ENCODE results near the gene EGFL7. TPM values are rescaled to one million over a fixed set of nuclear protein-coding genes. Genes with fewer than 3 reads are reported as not detected.

Gene EGFL7
- total RNA-seq, 2 donors from 2014 or later = 0.36 to 0.52 TPM

DNA sequence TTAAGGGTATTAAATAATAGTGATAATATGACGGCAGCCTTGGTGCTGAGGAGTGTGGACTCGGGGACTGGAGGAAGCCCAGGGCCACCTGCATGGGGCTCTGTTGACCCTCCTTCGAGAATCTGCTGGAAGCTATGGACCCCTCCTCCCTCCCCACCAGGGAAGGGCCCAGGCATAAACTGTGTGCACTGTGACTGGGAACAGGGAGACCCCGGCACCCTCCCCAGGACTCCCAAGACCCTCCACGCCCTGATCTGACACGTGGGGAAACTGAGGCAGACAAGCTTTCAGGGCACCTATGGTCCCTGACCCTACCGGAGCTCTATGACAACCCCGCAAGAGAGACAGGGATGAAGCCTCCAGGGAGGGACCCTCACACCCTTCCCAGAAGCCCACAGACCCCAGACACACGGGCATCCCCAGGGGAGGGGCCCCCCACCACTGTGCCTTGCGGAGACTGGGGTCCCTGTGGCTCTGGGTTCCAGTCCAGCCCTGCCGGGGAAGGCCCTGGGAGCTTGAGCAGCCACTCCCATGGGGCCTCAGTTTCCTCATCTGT, 6.5 kb upstream of the EGFL7 start:
- Mint-ChIP-seq H3K27me3 (peaks cover 12 to 17% of the 10 kb centered on the region in 2 donors), H3K9me3 (no peaks in the 10 kb centered on the region), H3K36me3 (no peaks in the 10 kb centered on the region), H3K4me1 (ENCODE audit: low read depth in 2 of 2) (peaks cover 0 to 4% of the 10 kb centered on the region in 2 donors), H3K27ac (no peak overlapping the region), H3K4me3 (no peak overlapping the region)
- DNase-seq (ENCODE audit: low spot score) (peak; percentile 28), ATAC-seq (no peak)

DNA sequence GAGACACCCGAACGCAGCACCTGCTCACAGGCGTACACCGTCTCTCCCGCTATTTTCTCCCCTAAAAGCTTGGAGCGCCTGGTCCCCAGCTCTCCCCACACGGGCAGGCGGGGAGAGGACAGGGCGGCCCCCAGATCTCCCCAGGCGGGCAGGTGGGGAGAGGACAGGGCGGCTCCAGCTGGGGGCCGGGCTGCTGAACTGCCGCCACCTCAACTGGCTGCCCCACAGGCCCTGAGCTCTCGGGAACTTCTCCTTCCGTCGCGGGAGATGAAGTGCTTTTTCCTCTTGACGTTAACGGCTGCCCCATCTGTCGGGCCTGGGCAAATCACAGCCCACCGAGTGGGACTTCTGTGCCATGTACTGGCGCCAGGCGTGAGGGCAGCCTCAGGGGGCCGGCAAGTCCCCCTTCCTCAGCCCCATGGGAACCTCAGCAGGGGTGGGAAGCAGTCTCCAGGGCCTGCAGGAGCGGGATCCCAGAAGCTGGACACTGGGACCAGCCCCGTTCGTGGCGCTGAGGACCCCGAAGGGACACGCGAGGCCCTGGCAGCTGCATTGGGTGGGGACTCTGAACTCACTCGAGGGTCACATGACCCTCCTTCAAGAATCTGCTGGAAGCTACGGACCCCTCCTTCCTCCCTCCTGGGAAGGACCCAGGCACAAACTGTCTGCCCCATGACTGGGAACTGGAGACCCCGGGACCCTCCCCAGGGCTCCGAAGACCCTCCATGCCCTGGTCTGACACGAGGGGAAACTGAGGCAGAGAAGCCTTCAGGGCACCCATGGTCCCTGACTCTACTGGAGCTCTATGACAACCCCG, 5.7 kb upstream of the EGFL7 start:
- Mint-ChIP-seq H3K9me3 (no peaks in the 10 kb centered on the region), H3K27me3 (peaks cover 12 to 17% of the 10 kb centered on the region in 2 donors), H3K36me3 (no peaks in the 10 kb centered on the region), H3K27ac (no peak overlapping the region), H3K4me1 (ENCODE audit: low read depth in 2 of 2) (peaks cover 0 to 4% of the 10 kb centered on the region in 2 donors), H3K4me3 (no peak overlapping the region)
- ATAC-seq (no peak), DNase-seq (ENCODE audit: low spot score) (peak; percentile 42)

DNA sequence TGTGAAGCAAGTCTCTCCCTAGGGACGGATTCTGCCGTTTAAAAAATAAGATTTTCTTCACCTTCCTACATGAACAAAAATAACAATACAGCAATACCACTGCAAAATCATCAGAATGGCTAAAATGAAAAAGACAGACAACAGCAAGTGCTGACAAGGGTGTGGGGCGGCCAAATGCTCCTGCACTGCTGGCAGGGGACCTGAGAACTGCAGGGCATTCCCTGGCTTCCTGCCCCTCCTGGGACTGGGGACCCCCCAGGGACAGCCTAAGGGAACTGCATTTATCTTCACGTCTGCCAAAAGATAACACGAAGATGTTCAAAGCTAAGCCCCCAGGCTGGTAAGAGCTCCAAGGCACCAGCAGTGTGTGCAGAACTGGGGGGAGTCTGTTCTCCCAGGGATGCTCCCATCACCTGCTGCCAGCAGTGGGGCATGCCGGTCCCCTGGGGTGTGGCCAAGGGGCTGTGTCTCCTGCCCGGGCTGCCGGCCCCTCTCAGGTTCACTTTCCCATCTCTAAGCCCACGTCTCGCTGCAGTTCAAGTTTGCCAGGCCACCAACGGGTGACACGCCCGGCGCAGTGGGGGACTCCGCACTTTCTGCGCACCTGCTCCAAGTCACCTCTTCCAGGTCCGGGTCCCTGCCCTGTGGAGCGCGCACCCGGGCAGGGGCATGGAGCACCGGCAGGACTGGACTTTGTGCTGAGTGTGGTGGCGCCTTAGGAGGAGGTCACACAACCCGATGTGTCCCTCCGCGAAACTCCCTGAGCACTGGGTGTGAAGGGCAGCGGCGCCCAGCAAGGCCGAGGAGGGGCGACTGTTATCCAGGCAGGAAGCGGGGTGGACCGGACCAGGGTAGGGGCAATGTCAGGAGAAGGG, 4.5 kb upstream of the EGFL7 start:
- Mint-ChIP-seq H3K9me3 (no peaks in the 10 kb centered on the region), H3K36me3 (no peaks in the 10 kb centered on the region), H3K27ac (no peak overlapping the region), H3K4me1 (ENCODE audit: low read depth in 2 of 2) (peaks cover 0 to 4% of the 10 kb centered on the region in 2 donors), H3K27me3 (peaks cover 12% of the 10 kb centered on the region in 2 donors), H3K4me3 (no peak overlapping the region)
- ATAC-seq (no peak), DNase-seq (ENCODE audit: low spot score) (no peak)

DNA sequence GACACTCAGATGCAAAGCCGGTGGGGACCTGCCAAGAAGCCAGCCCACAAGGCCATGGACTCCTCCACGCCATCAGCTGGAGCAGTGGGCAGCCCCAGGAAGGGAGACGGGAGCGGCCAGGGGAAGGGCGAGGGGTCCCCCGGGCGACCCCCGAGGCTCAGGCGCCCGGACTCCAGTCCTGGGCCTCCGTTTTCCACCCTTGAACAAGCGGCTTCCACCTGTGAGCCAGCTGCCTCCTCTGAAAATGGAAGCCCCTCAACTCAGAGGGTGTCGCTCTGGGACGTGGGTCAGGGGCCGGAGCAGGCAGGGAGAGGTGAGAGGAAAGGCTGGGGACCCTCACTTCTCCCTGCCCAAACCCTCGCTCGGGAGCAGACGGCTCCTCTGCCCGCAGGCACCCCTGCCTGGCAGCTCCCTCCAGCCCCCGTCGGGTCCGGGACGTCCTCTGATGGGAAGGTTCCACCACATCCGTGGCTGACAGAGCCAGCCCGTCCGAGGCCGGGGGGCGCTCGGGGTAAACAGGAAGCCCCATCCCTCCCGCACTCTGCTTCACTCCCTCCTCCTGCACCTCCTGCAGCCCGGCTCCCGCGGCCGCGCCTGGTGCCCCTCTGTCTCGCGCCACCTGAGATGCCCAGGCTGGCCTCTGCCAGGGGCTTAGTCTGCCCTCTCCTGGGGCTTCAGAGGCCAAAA, 3.7 kb upstream of the EGFL7 start:
- Mint-ChIP-seq H3K9me3 (no peaks in the 10 kb centered on the region), H3K36me3 (no peaks in the 10 kb centered on the region), H3K27me3 (peaks cover 12% of the 10 kb centered on the region in 2 donors), H3K27ac (no peak overlapping the region), H3K4me1 (ENCODE audit: low read depth in 2 of 2) (peaks cover 0 to 4% of the 10 kb centered on the region in 2 donors), H3K4me3 (no peak overlapping the region)
- DNase-seq (ENCODE audit: low spot score) (no peak), ATAC-seq (no peak)

DNA sequence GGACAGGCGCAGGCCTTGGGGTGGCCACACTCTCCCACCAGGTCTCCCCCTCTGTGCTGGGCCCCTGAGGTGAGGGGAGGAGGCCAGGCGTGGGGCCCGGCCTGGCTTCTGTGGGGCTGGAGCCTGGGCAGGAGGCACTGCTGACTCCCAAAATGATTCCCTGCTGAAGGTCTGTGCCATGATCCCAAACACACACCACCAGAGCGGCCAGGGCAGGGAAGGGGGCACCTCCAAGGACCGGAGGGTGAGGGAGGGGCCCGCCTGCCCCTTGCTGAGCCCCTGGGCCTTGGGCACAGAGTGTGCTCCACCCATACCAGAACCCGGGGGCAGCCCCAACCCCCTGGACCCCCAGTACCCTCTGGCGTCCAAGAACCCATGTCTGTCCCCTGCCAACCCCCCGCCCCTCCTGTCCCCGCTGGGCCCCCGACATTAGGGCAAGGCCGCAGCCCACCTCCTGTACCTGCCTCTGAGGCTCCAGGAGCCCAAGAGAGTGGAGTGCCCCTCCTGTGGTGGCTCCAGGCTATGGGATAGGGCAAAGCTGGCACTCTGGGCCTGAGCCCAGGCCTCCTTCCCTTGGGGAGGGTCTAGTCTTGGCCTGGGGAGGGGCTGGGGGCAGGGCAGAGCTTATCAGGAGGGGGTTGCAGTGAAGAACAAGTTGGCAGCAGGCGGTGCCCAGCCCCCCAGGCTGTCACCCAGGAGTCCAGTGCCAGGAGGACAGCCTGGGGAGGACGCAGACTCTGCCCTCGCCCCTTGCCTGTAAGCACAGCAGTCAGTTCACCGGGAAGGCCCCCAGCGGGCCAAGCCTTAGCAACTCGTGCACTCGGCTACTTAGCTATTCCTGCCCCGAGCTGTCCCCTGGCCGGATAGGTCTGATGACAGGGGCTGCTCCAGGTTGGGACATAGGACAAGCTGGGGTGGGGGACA, 2.6 kb upstream of the EGFL7 start:
- Mint-ChIP-seq H3K27me3 (peaks cover 12 to 16% of the 10 kb centered on the region in 2 donors), H3K27ac (no peak overlapping the region), H3K9me3 (no peaks in the 10 kb centered on the region), H3K4me3 (no peak overlapping the region), H3K4me1 (ENCODE audit: low read depth in 2 of 2) (peaks cover 0 to 4% of the 10 kb centered on the region in 2 donors), H3K36me3 (no peaks in the 10 kb centered on the region)
- ATAC-seq (no peak), DNase-seq (ENCODE audit: low spot score) (no peak)

DNA sequence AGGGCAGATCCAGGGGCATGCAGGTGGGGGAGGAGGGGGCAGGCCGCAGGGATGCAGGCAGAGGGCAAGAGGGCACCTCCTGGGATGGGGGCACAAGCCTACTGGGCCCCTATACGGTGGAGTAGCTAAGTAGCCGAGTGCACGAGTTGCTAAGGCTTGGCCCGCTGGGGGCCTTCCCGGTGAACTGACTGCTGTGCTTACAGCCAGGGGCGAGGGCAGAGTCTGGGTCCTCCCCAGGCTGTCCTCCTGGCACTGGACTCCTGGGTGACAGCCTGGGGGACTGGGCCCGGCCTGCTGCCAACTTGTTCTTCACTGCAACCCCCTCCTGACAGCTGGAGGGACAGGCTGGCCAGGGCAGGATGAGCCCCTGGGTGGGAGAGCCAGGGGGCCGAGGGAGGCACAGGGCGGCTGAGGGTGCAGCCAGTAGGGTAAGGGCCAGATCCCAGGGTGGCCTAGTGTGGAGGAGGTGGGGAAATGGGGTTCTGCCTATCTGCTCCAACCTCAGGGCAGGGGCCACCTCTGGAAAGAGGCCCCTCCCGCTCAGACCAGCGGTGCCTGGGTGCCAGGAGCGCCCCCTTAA, 1.7 kb upstream of the EGFL7 start:
- peaks cover 12 to 15% of the 10 kb centered on the region in 2 donors for H3K27me3 Mint-ChIP-seq
- peaks cover 0 to 4% of the 10 kb centered on the region in 2 donors for H3K4me1 Mint-ChIP-seq (ENCODE audit: low read depth in 2 of 2)
- DNase-seq (ENCODE audit: low spot score) = no peak
- H3K9me3 Mint-ChIP-seq = no peaks in the 10 kb centered on the region
- H3K4me3 Mint-ChIP-seq = no peak overlapping the region
- ATAC-seq = no peak
- H3K36me3 Mint-ChIP-seq = no peaks in the 10 kb centered on the region
- no peak overlapping the region for H3K27ac Mint-ChIP-seq

DNA sequence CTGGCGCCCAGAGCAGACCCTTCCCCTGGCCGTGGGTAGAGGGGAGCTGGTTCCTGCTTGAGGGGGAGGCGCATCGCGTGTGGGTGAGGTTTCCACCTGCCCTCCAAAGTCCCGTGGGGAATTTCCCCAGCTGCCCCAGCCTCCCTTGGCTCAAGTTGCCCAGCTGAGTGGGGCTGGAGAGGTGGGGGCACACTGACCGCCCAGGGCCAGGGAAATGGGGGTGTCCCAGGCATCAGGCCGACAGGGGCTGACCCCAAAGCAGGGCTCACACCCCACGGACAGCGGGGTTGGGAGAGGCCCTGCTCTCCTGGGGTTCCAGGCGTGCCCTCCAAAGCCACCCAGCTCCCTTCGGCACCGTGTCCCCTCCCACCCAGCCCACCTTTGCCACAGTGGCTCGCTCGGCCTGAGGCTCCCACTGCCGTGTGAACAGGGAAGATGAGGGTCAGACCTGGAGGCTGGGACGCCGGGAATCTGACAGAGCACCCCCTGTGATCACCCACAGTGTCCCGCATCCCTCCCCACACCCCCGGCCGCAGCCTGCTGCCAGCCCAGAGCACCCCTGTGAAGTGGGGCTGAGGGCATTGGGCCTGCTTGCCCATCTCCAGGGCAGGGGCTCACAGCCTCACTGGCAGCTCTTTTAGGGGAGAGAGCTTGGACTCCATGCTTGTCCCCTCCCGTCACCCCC, 933 bp upstream of the EGFL7 start:
- ATAC-seq = no peak
- Mint-ChIP-seq H3K27me3 (peaks cover 12 to 15% of the 10 kb centered on the region in 2 donors), H3K9me3 (no peaks in the 10 kb centered on the region), H3K4me3 (no peak overlapping the region), H3K36me3 (no peaks in the 10 kb centered on the region), H3K4me1 (ENCODE audit: low read depth in 2 of 2) (peaks cover 0 to 4% of the 10 kb centered on the region in 2 donors), H3K27ac (no peak overlapping the region)
- no peak for DNase-seq (ENCODE audit: low spot score)

DNA sequence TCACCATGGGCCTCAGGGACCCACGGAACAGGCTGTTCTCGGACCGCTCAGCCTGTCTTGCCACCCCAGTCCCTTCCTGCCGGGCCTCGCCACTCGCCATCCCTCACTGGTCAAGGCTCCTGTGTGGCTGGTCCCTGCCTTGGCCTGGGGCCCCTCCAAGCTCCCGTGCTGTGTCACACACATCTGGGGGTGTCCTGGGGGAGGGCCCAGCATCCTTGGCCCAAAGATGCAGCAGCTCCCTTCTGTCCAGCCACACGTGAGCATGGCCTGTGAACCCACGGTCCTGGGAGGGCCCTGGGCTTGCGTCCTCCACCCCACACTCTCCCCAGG, 425 bp upstream of the EGFL7 start:
- H3K9me3 Mint-ChIP-seq = no peaks in the 10 kb centered on the region
- no peak for ATAC-seq

DNA sequence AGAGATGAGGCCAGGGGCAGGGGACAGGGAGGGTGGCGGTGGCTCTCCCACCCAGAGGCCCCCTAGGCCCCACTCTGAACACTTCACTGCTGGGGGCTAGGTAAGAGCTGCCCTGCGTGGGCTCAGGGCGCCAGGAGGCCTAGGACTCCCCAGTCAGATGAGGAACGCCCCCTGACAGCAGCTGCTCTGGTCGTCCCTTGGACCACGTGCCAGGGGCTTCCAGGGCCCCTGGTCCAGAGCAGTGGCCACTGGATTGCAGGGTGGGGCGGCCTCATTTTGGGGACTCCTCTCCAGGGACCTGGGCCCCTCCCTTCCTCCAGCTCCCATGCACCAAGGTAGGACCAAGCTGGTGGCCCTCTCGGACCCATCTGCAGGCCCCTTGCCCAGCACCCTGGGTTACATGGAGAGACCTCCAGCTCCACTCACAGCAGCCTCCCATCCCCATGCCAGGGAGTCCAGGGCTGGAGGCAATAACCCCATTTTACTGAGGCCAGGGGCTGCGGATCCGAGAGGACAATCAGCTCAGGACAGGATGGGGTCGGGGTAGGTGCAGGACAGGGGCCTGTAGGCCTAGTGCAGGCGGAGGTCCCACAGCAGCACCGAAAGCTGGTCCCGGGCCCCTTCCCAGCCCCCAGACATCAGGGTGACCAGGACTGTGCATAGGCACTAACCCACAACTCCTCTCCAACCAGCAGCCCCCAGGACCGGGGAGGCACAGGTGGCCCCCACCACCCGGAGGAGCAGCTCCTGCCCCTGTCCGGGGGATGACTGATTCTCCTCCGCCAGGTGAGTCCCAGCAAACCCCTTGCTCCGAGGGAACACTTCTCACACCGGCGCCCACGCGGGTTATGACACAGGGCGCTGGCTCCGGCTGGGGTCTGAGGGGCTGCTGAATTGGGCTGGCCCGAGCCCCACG, 1.5 kb downstream of the EGFL7 start:
- peaks cover 0 to 6% of the 10 kb centered on the region in 2 donors for H3K27me3 Mint-ChIP-seq
- no peaks in the 10 kb centered on the region for H3K36me3 Mint-ChIP-seq
- ATAC-seq = no peak
- no peak overlapping the region for H3K4me3 Mint-ChIP-seq
- peaks cover 0 to 2% of the 10 kb centered on the region in 2 donors for H3K4me1 Mint-ChIP-seq (ENCODE audit: low read depth in 2 of 2)
- DNase-seq (ENCODE audit: low spot score) = no peak
- no peak overlapping the region for H3K27ac Mint-ChIP-seq
- no peaks in the 10 kb centered on the region for H3K9me3 Mint-ChIP-seq

More for the DNA sequence above, 425 bp upstream of the EGFL7 start:
- DNase-seq (ENCODE audit: low spot score) = no peak
- Mint-ChIP-seq H3K36me3 (no peaks in the 10 kb centered on the region), H3K27me3 (peaks cover 12 to 15% of the 10 kb centered on the region in 2 donors), H3K4me3 (no peak overlapping the region), H3K4me1 (ENCODE audit: low read depth in 2 of 2) (peaks cover 0 to 4% of the 10 kb centered on the region in 2 donors), H3K27ac (no peak overlapping the region)

DNA sequence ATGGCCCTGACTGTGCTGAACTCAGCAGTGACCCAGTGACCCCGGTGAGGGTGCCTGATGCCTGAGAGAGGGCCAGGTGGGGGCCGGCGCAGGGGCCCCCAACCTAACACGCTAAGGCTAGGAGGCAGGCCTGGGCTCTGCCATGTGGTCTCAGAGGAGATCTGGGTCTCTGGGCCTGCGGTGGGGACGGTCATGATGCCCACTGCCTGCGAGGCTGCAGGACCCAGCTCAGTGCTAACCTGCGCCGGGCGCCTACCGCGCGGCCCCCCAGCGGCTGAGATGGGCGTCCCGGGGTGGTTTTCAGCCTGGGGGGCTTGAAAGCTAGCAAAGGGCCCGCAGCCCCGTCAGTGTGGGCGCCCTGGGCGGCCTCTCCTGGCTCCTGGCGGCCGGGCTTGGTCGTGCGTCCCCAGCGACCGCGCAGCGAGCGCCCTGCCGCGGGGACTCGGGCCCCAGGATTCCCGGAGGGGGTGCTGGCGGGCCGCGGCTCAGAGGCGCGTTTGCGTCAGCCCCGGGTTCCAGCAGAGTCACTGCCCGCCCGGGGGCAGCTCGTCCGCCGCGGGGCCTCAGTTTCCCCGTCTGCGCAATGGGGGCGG, 2.5 kb downstream of the EGFL7 start:
- no peaks in the 10 kb centered on the region for H3K36me3 Mint-ChIP-seq

More for the DNA sequence above, 2.5 kb downstream of the EGFL7 start:
- Mint-ChIP-seq H3K4me3 (peak overlapping the region; percentile 60), H3K9me3 (no peaks in the 10 kb centered on the region), H3K27ac (no peak overlapping the region), H3K4me1 (ENCODE audit: low read depth in 2 of 2) (peaks cover 0 to 2% of the 10 kb centered on the region in 2 donors), H3K27me3 (peaks cover 0 to 6% of the 10 kb centered on the region in 2 donors)
- ATAC-seq = peak; percentile 37
- DNase-seq (ENCODE audit: low spot score) = no peak
